ENCODE measurements around the gene SLC25A3. TPM values are rescaled to one million over a fixed set of nuclear protein-coding genes. Genes with fewer than 3 reads are reported as not detected.

SLC25A3 gene
- total and polyA plus RNA-seq, 2 of the 13 experiments (the other 11 are each of a cell fraction or from before 2014, with no cell fraction given), result 292 to 829 TPM

- no peak overlapping the region for H3K9ac ChIP-seq (ENCODE audit: insufficient read depth, low read depth, low read length)
- TF ChIP-seq HDAC2 (CRISPR knock-in tag; IDR thresholded peaks at IDR 0.05), result no peak
- in situ Hi-C loops (cut with HindIII; ENCODE audit: extremely low pct_ligation_motif_present, low pct_unique_long_range_greater_than_20kb), result no loop called here
- 96% methylated on average over 5 of the region's 5 CpGs for WGBS (ENCODE audit: low lambda C conversion rate)
- H3K27me3 ChIP-seq (ENCODE audit: control insufficient read depth in 1 of 2, insufficient read depth in 2 of 2, low read length in 2 of 2), result no peaks in the 10 kb centered on the region
- H3K9me3 ChIP-seq (ENCODE audit: low read length), result no peaks in the 10 kb centered on the region
- no peak for ATAC-seq
- POLR2A ChIA-PET, result no interaction called here
- no TSS peak for BruUV-seq (replicated peaks)
- DNase-seq (ENCODE audit: low spot score), result no peak
- no peaks in the 10 kb centered on the region for H4K20me1 ChIP-seq (ENCODE audit: insufficient read depth, low read length)
- no peak overlapping the region for H2AFZ ChIP-seq (ENCODE audit: low read length)
- intact Hi-C loops (cut with micrococcal nuclease; ENCODE audit: unreplicated experiment), result no loop called here
- H3K27ac ChIP-seq (ENCODE audit: extremely low read length, insufficient read depth, low read length), result no peak overlapping the region
- H3K36me3 ChIP-seq (replicated peaks in 1 of 2; ENCODE audit: control insufficient read depth in 1 of 2, insufficient read depth in 2 of 2, low read length in 2 of 2), result peaks cover 2 to 32% of the 10 kb centered on the region in 2 experiments
- CTCF ChIA-PET (ENCODE audit: low intra/inter-chr PET ratio, low total read pairs), result no interaction called here
- H3K4me2 ChIP-seq (ENCODE audit: low read depth, low read length), result no peak overlapping the region
- H3K79me2 ChIP-seq (ENCODE audit: insufficient read depth, low read length), result no peaks in the 10 kb centered on the region
- H3K4me3 ChIP-seq (replicated peaks in 1 of 3; ENCODE audit: insufficient read depth in 1 of 3, low read depth in 2 of 3, low read length in 3 of 3), result no peak overlapping the region
- no peak for FAIRE-seq
- no peaks in the 10 kb centered on the region for H3K4me1 ChIP-seq (ENCODE audit: insufficient read depth, low read length)
Measured at GRCh38 chr12:98549371-98550110, 43.9 kb upstream of the SLC25A3 start.

DNA sequence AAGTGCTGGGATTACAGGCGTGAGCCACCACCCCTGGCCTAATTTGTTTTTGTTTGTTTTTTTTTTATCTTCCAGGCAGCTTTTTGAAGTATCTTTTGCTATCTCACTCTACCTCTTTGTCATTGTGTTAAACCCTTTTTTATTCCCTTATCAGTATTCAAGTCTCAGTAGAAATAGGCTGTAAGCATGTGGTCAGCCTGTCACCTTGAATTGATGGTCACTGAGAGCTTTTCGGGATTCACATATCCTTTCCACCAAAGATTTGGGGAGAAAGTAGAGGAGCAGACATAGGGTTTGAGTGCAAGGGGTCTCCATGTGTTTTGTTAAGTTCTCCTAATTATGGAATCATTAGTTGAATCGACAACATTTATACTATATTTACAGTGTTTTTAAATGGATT is 41.7 kb upstream of the SLC25A3 start:
- no peak overlapping the region for H3K9ac ChIP-seq (ENCODE audit: insufficient read depth, low read depth, low read length)
- no peaks in the 10 kb centered on the region for H3K27me3 ChIP-seq (ENCODE audit: control insufficient read depth in 1 of 2, insufficient read depth in 2 of 2, low read length in 2 of 2)
- WGBS (ENCODE audit: low lambda C conversion rate), result 96% methylated on average over 3 of the region's 3 CpGs
- peaks cover 0 to 21% of the 10 kb centered on the region in 2 experiments; a peak in 4 of 5 replicates for H3K36me3 ChIP-seq (replicated peaks in 1 of 2; ENCODE audit: control insufficient read depth in 1 of 2, insufficient read depth in 2 of 2, low read length in 2 of 2)
- no peak overlapping the region for H3K4me2 ChIP-seq (ENCODE audit: low read depth, low read length)
- H4K20me1 ChIP-seq (ENCODE audit: insufficient read depth, low read length), result no peaks in the 10 kb centered on the region
- FAIRE-seq (no peak), ATAC-seq (no peak), DNase-seq (ENCODE audit: low spot score) (no peak)
- intact Hi-C loops (cut with micrococcal nuclease; ENCODE audit: unreplicated experiment), result no loop called here
- ChIA-PET POLR2A (no interaction called here), CTCF (ENCODE audit: low intra/inter-chr PET ratio, low total read pairs) (no interaction called here)
- H2AFZ ChIP-seq (ENCODE audit: low read length), result no peak overlapping the region
- H3K27ac ChIP-seq (ENCODE audit: extremely low read length, insufficient read depth, low read length), result no peak overlapping the region
- no peaks in the 10 kb centered on the region for H3K9me3 ChIP-seq (ENCODE audit: low read length)
- no peaks in the 10 kb centered on the region for H3K79me2 ChIP-seq (ENCODE audit: insufficient read depth, low read length)
- in situ Hi-C loops (cut with HindIII; ENCODE audit: extremely low pct_ligation_motif_present, low pct_unique_long_range_greater_than_20kb), result no loop called here
- no TSS peak for BruUV-seq (replicated peaks)
- no peaks in the 10 kb centered on the region for H3K4me1 ChIP-seq (ENCODE audit: insufficient read depth, low read length)
- no peak overlapping the region for H3K4me3 ChIP-seq (replicated peaks in 1 of 3; ENCODE audit: insufficient read depth in 1 of 3, low read depth in 2 of 3, low read length in 3 of 3)
- no peak for TF ChIP-seq DR1 (CRISPR knock-in tag; IDR thresholded peaks at IDR 0.05)
- TF ChIP-seq MXD4 (CRISPR knock-in tag; IDR thresholded peaks at IDR 0.05), result no peak
- TF ChIP-seq CBX2 (IDR thresholded peaks at IDR 0.05; ENCODE audit: low read depth, low read length), result no peak
- no peak for TF ChIP-seq CBX2 (CRISPR knock-in tag; IDR thresholded peaks at IDR 0.05; ENCODE audit: low read depth)
- TF ChIP-seq RXRA (CRISPR knock-in tag; IDR thresholded peaks at IDR 0.05), result no peak
- TF ChIP-seq, protein P1, sequence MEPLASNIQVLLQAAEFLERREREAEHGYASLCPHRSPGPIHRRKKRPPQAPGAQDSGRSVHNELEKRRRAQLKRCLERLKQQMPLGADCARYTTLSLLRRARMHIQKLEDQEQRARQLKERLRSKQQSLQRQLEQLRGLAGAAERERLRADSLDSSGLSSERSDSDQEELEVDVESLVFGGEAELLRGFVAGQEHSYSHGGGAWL (CRISPR knock-in tag; IDR thresholded peaks at IDR 0.05), result no peak
- no peak for TF ChIP-seq ZBTB2 (CRISPR knock-in tag; IDR thresholded peaks at IDR 0.05; ENCODE audit: low read depth)
- TF ChIP-seq ETV5 (CRISPR knock-in tag; IDR thresholded peaks at IDR 0.05; ENCODE audit: borderline replicate concordance), result no peak
- no peak for TF ChIP-seq ZNF768 (CRISPR knock-in tag; IDR thresholded peaks at IDR 0.05)
- TF ChIP-seq THAP11 (CRISPR knock-in tag; IDR thresholded peaks at IDR 0.05), result no peak
- no peak for TF ChIP-seq ZNF746 (CRISPR knock-in tag; IDR thresholded peaks at IDR 0.05)
- TF ChIP-seq ADNP (CRISPR knock-in tag; IDR thresholded peaks at IDR 0.05), result no peak
- TF ChIP-seq ZNF44 (CRISPR knock-in tag; IDR thresholded peaks at IDR 0.05), result no peak
- no peak for TF ChIP-seq ZNF773 (CRISPR knock-in tag; IDR thresholded peaks at IDR 0.05; ENCODE audit: borderline replicate concordance)
- TF ChIP-seq ZNF274 (CRISPR knock-in tag; IDR thresholded peaks at IDR 0.05), result no peak
- no peak for TF ChIP-seq MYNN (CRISPR knock-in tag; IDR thresholded peaks at IDR 0.05; ENCODE audit: low read depth)
- TF ChIP-seq PCBP1 (IDR thresholded peaks at IDR 0.05; ENCODE audit: borderline replicate concordance, low read depth, low read length), result no peak

Measured in HepG2 (cell line).